ENCODE results near the gene LIPC. TPM values are rescaled to one million over a fixed set of nuclear protein-coding genes. Genes with fewer than 3 reads are reported as not detected.

The LIPC gene
- total and polyA plus RNA-seq, 2 experiments from 2014 or later: not detected

DNA sequence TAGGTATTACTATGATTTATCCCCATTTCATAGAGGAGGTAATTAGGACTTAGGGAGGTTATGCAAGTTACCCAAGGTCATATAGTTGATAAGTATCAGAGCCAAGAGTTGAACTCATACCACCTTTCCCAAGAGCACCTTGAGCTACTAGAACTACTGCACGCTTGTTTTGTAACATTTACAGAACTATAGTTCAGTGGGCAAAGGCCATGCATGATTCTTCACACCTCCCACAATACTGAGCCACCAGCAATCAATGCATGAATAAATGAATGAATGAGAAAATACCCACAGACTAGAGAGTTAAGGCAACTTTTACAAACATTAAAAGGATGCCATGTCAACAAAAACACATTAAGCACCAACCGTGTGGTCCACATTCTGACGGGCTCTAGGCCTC is 46.8 kb downstream of the LIPC start:
- TF ChIP-seq, protein P1, sequence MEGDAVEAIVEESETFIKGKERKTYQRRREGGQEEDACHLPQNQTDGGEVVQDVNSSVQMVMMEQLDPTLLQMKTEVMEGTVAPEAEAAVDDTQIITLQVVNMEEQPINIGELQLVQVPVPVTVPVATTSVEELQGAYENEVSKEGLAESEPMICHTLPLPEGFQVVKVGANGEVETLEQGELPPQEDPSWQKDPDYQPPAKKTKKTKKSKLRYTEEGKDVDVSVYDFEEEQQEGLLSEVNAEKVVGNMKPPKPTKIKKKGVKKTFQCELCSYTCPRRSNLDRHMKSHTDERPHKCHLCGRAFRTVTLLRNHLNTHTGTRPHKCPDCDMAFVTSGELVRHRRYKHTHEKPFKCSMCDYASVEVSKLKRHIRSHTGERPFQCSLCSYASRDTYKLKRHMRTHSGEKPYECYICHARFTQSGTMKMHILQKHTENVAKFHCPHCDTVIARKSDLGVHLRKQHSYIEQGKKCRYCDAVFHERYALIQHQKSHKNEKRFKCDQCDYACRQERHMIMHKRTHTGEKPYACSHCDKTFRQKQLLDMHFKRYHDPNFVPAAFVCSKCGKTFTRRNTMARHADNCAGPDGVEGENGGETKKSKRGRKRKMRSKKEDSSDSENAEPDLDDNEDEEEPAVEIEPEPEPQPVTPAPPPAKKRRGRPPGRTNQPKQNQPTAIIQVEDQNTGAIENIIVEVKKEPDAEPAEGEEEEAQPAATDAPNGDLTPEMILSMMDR (conservative IDR thresholded peaks at IDR 0.05; ENCODE audit: low read depth in 2 of 2): no peak
- no peak for TF ChIP-seq POLR2AphosphoS5 (IDR thresholded peaks at IDR 0.05; ENCODE audit: low read depth)
- TF ChIP-seq, protein P2, sequence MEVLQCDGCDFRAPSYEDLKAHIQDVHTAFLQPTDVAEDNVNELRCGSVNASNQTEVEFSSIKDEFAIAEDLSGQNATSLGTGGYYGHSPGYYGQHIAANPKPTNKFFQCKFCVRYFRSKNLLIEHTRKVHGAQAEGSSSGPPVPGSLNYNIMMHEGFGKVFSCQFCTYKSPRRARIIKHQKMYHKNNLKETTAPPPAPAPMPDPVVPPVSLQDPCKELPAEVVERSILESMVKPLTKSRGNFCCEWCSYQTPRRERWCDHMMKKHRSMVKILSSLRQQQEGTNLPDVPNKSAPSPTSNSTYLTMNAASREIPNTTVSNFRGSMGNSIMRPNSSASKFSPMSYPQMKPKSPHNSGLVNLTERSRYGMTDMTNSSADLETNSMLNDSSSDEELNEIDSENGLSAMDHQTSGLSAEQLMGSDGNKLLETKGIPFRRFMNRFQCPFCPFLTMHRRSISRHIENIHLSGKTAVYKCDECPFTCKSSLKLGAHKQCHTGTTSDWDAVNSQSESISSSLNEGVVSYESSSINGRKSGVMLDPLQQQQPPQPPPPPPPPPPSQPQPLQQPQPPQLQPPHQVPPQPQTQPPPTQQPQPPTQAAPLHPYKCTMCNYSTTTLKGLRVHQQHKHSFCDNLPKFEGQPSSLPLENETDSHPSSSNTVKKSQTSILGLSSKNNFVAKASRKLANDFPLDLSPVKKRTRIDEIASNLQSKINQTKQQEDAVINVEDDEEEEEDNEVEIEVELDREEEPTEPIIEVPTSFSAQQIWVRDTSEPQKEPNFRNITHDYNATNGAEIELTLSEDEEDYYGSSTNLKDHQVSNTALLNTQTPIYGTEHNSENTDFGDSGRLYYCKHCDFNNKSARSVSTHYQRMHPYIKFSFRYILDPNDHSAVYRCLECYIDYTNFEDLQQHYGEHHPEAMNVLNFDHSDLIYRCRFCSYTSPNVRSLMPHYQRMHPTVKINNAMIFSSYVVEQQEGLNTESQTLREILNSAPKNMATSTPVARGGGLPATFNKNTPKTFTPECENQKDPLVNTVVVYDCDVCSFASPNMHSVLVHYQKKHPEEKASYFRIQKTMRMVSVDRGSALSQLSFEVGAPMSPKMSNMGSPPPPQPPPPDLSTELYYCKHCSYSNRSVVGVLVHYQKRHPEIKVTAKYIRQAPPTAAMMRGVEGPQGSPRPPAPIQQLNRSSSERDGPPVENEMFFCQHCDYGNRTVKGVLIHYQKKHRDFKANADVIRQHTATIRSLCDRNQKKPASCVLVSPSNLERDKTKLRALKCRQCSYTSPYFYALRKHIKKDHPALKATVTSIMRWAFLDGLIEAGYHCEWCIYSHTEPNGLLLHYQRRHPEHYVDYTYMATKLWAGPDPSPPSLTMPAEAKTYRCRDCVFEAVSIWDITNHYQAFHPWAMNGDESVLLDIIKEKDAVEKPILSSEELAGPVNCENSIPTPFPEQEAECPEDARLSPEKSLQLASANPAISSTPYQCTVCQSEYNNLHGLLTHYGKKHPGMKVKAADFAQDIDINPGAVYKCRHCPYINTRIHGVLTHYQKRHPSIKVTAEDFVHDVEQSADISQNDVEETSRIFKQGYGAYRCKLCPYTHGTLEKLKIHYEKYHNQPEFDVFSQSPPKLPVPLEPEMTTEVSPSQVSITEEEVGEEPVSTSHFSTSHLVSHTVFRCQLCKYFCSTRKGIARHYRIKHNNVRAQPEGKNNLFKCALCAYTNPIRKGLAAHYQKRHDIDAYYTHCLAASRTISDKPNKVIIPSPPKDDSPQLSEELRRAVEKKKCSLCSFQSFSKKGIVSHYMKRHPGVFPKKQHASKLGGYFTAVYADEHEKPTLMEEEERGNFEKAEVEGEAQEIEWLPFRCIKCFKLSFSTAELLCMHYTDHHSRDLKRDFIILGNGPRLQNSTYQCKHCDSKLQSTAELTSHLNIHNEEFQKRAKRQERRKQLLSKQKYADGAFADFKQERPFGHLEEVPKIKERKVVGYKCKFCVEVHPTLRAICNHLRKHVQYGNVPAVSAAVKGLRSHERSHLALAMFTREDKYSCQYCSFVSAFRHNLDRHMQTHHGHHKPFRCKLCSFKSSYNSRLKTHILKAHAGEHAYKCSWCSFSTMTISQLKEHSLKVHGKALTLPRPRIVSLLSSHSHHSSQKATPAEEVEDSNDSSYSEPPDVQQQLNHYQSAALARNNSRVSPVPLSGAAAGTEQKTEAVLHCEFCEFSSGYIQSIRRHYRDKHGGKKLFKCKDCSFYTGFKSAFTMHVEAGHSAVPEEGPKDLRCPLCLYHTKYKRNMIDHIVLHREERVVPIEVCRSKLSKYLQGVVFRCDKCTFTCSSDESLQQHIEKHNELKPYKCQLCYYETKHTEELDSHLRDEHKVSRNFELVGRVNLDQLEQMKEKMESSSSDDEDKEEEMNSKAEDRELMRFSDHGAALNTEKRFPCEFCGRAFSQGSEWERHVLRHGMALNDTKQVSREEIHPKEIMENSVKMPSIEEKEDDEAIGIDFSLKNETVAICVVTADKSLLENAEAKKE (CRISPR knock-in tag; IDR thresholded peaks at IDR 0.05): no peak
- TF ChIP-seq EZH2phosphoT487 (IDR thresholded peaks at IDR 0.05; ENCODE audit: unreplicated experiment): no peak
- 0 out of 2 replicates have a peak, but pooled peaks cover 3% of the 10 kb centered on the region for H3K9me2 ChIP-seq (ENCODE audit: insufficient read depth)
- H4K20me1 ChIP-seq (replicated peaks; ENCODE audit: insufficient read depth): no peaks in the 10 kb centered on the region
- no peak overlapping the region for H3K27ac ChIP-seq (ENCODE audit: low read depth)
- no peaks in the 10 kb centered on the region for H3K79me2 ChIP-seq (replicated peaks; ENCODE audit: insufficient read depth)
- no peaks in the 10 kb centered on the region for H3K4me1 Mint-ChIP-seq
- no peak for DNase-seq (ENCODE audit: low spot score)
- H3K27me3 Mint-ChIP-seq (ENCODE audit: insufficient read depth, low read depth, poor library complexity): peaks cover 2% of the 10 kb centered on the region
- no peaks in the 10 kb centered on the region for H3K27me3 ChIP-seq (ENCODE audit: insufficient read depth)
- no peak overlapping the region for H3K27ac Mint-ChIP-seq
- H3K9me3 Mint-ChIP-seq: no peaks in the 10 kb centered on the region
- H3K4me3 Mint-ChIP-seq: no peak overlapping the region
- no peaks in the 10 kb centered on the region for H3K36me3 ChIP-seq (ENCODE audit: insufficient read depth)
- no peaks in the 10 kb centered on the region for H3F3A ChIP-seq (replicated peaks; ENCODE audit: low read depth)
- no peaks in the 10 kb centered on the region for H3K4me1 ChIP-seq (ENCODE audit: insufficient read depth)
- H3K36me3 Mint-ChIP-seq (ENCODE audit: low read depth): no peaks in the 10 kb centered on the region
- H3K4me2 ChIP-seq: no peak overlapping the region
- H2AFZ ChIP-seq: no peak overlapping the region
- H3K4me3 ChIP-seq: no peak overlapping the region
- no peak for ATAC-seq

DNA sequence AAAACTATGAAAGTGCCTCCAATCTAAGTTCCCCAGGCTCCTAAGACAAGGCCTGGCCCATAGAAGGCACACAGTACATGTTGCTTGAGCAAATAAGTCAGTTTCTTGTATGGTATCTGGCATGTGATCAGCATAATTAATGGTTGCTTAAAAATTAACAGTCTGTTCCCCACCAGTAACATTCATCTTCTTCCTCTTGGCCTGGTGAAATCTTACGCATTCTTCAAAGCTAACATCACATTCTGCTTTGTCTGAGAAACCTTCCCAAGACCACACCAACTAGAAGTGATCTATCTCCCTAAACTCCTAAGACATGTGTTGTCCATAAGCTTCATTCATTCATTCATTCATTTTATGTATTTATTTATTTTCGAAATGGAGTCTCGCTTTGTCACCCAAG is 48.1 kb downstream of the LIPC start:
- H3K9me3 Mint-ChIP-seq: no peaks in the 10 kb centered on the region
- H3K36me3 Mint-ChIP-seq (ENCODE audit: low read depth): no peaks in the 10 kb centered on the region
- Histone ChIP-seq H2AFZ (no peak overlapping the region), H3K79me2 (replicated peaks; ENCODE audit: insufficient read depth) (no peaks in the 10 kb centered on the region), H3K4me1 (ENCODE audit: insufficient read depth) (no peaks in the 10 kb centered on the region), H3K4me3 (no peak overlapping the region), H3K36me3 (ENCODE audit: insufficient read depth) (no peaks in the 10 kb centered on the region), H4K20me1 (replicated peaks; ENCODE audit: insufficient read depth) (no peaks in the 10 kb centered on the region), H3K9me2 (ENCODE audit: insufficient read depth) (peaks cover 6% of the 10 kb centered on the region; the same call in 1 of the 2 replicates), H3F3A (replicated peaks; ENCODE audit: low read depth) (no peaks in the 10 kb centered on the region), H3K4me2 (no peak overlapping the region), H3K27ac (ENCODE audit: low read depth) (no peak overlapping the region), H3K27me3 (ENCODE audit: insufficient read depth) (no peaks in the 10 kb centered on the region)
- DNase-seq (ENCODE audit: low spot score): no peak
- no peak overlapping the region for H3K4me3 Mint-ChIP-seq
- ATAC-seq: no peak
- peaks cover under 1% of the 10 kb centered on the region for H3K27me3 Mint-ChIP-seq (ENCODE audit: insufficient read depth, low read depth, poor library complexity)
- no peak overlapping the region for H3K27ac Mint-ChIP-seq
- H3K4me1 Mint-ChIP-seq: no peaks in the 10 kb centered on the region
- TF ChIP-seq POLR2AphosphoS5 (IDR thresholded peaks at IDR 0.05; ENCODE audit: low read depth) (no peak), STAT1 (IDR thresholded peaks at IDR 0.05; ENCODE audit: unreplicated experiment) (no peak), EZH2phosphoT487 (IDR thresholded peaks at IDR 0.05; ENCODE audit: unreplicated experiment) (no peak), ZNF331 (CRISPR knock-in tag; IDR thresholded peaks at IDR 0.05; ENCODE audit: low read depth) (no peak), ZNF114 (CRISPR knock-in tag; IDR thresholded peaks at IDR 0.05) (no peak), CREB1 (CRISPR knock-in tag; IDR thresholded peaks at IDR 0.05; ENCODE audit: low read depth) (no peak), JUNB (IDR thresholded peaks at IDR 0.05; ENCODE audit: unreplicated experiment) (no peak)
- TF ChIP-seq, protein P1 (conservative IDR thresholded peaks at IDR 0.05; ENCODE audit: low read depth in 2 of 2): no peak
